Mesenchymal stem cell (in vitro differentiated cells and primary cell): ENCODE results near the gene MCCD1.
A peak's percentile ranks its signal among the peaks of the same experiment; 100 is the strongest.
"Not testable (repeated sequence)": the region's sequence is repeated elsewhere in the genome, so short reads cannot be mapped to it uniquely, and the experiment has no call there.

Experiments
- DNase-seq: peaks from one replicate; pipeline ENCODE4 v3.0.0-alpha.2; 2013
- H2AFZ ChIP-seq: one replicate; pipeline ENCODE4 v1.6.1; 2013; ENCODE audit warnings: low read depth, mild to moderate bottlenecking, control low read depth, inconsistent platforms, low read length, moderate library complexity
- H2AK5ac ChIP-seq: 2 replicates; pipeline ENCODE4 v1.6.1; 2013; ENCODE audit warnings: low read length, moderate library complexity, mild to moderate bottlenecking, inconsistent platforms; ENCODE audit not compliant: severe bottlenecking
- H2BK120ac ChIP-seq: one replicate; pipeline ENCODE4 v1.6.1; 2013; ENCODE audit warnings: low read depth, mild to moderate bottlenecking, inconsistent platforms, low read length, moderate library complexity
- H2BK12ac ChIP-seq, 2 experiments: one replicate each; pipeline ENCODE4 v1.6.1; 2013; ENCODE audit warnings: inconsistent platforms in 2 of 2, low read length in 2 of 2, mild to moderate bottlenecking in 2 of 2, moderate library complexity in 2 of 2, control low read depth in 1 of 2
- H2BK15ac ChIP-seq: one replicate; pipeline ENCODE4 v1.6.1; 2013; ENCODE audit warnings: mild to moderate bottlenecking, low read depth, inconsistent platforms; ENCODE audit not compliant: poor library complexity, severe bottlenecking
- H2BK5ac ChIP-seq: 2 replicates; pipeline ENCODE4 v1.6.1; 2013; ENCODE audit warnings: low read depth, mild to moderate bottlenecking, low read length, control low read depth, inconsistent platforms; ENCODE audit not compliant: poor library complexity, severe bottlenecking
- H3K14ac ChIP-seq, 2 experiments: one replicate each; pipeline ENCODE4 v1.6.1; 2013; ENCODE audit warnings: inconsistent platforms in 2 of 2, low read length in 2 of 2, control low read depth in 1 of 2, mild to moderate bottlenecking in 1 of 2, moderate library complexity in 1 of 2
- H3K18ac ChIP-seq, 2 experiments: one replicate each; pipeline ENCODE4 v1.6.1; 2013; ENCODE audit warnings: inconsistent platforms in 2 of 2, low read length in 2 of 2, control low read depth in 1 of 2, low read depth in 1 of 2, mild to moderate bottlenecking in 1 of 2
- H3K23ac ChIP-seq, 2 experiments: one replicate each; pipeline ENCODE4 v1.6.1; 2013; ENCODE audit warnings: inconsistent platforms in 2 of 2, low read length in 2 of 2, mild to moderate bottlenecking in 2 of 2, moderate library complexity in 2 of 2, control low read depth in 1 of 2
- H3K27ac ChIP-seq: 2 replicates; pipeline ENCODE4 v1.5.1; 2013; ENCODE audit warnings: mild to moderate bottlenecking, moderate library complexity, low read length, control low read depth, inconsistent platforms; ENCODE audit not compliant: poor library complexity, severe bottlenecking
- H3K27me3 ChIP-seq, 2 experiments: 2 replicates each; pipeline versions ENCODE4 v1.6.1 to v1.7.0; 2013; ENCODE audit warnings: low read length in 2 of 2, mild to moderate bottlenecking in 2 of 2, moderate library complexity in 2 of 2, control low read depth in 1 of 2, inconsistent platforms in 1 of 2; ENCODE audit not compliant: control insufficient read depth in 1 of 2, insufficient read depth in 1 of 2
- H3K36me3 ChIP-seq, 2 experiments: 2 replicates each; pipeline versions ENCODE4 v1.6.1 to v1.7.0; 2013; ENCODE audit warnings: low read length in 2 of 2, control low read depth in 1 of 2, inconsistent platforms in 1 of 2, low read depth in 1 of 2, mild to moderate bottlenecking in 1 of 2; ENCODE audit not compliant: insufficient read depth in 2 of 2, control insufficient read depth in 1 of 2
- H3K4ac ChIP-seq, 2 experiments: one replicate each; pipeline ENCODE4 v1.6.1; 2013; ENCODE audit warnings: inconsistent platforms in 2 of 2, low read length in 2 of 2, mild to moderate bottlenecking in 2 of 2, moderate library complexity in 2 of 2, control low read depth in 1 of 2, low read depth in 1 of 2
- H3K4me1 ChIP-seq: 2 replicates; pipeline ENCODE4 v1.6.1; 2013; ENCODE audit warnings: low read depth, low read length, control low read depth; ENCODE audit not compliant: control insufficient read depth, insufficient read depth
- H3K4me2 ChIP-seq: 2 replicates; pipeline ENCODE4 v1.6.1; 2013; ENCODE audit warnings: low read length, mild to moderate bottlenecking, inconsistent platforms; ENCODE audit not compliant: poor library complexity, severe bottlenecking
- H3K4me3 ChIP-seq, 2 experiments: 2 replicates each; pipeline versions ENCODE4 v1.5.1 to v1.7.0; 2013; ENCODE audit warnings: low read length in 2 of 2, mild to moderate bottlenecking in 2 of 2, control low read depth in 1 of 2, low read depth in 1 of 2; ENCODE audit not compliant: insufficient read depth in 1 of 2
- H3K79me1 ChIP-seq: replicated peaks from 2 replicates; pipeline ENCODE4 v1.6.1; 2013; ENCODE audit warnings: mild to moderate bottlenecking, control low read depth, low read length, inconsistent platforms; ENCODE audit not compliant: poor library complexity, severe bottlenecking
- H3K9ac ChIP-seq: 2 replicates; pipeline ENCODE4 v1.7.0; 2013; ENCODE audit warnings: mild to moderate bottlenecking, low read length, moderate library complexity
- H3K9me3 ChIP-seq: 2 replicates; pipeline ENCODE4 v1.7.0; 2013; ENCODE audit warnings: mild to moderate bottlenecking, low read length; ENCODE audit not compliant: control insufficient read depth
- H4K8ac ChIP-seq: one replicate; pipeline ENCODE4 v1.6.1; 2013; ENCODE audit warnings: inconsistent platforms, mild to moderate bottlenecking, low read length, moderate library complexity
- H4K91ac ChIP-seq: one replicate; pipeline ENCODE4 v1.6.1; 2013; ENCODE audit warnings: mild to moderate bottlenecking, low read length, inconsistent platforms
- WGBS: methylation state at CpG from one replicate; pipeline ENCODE4 v1.1.7; 2013; ENCODE audit warnings: mixed read lengths; 5-methylcytosine and 5-hydroxymethylcytosine counted together

The MCCD1 gene

DNA sequence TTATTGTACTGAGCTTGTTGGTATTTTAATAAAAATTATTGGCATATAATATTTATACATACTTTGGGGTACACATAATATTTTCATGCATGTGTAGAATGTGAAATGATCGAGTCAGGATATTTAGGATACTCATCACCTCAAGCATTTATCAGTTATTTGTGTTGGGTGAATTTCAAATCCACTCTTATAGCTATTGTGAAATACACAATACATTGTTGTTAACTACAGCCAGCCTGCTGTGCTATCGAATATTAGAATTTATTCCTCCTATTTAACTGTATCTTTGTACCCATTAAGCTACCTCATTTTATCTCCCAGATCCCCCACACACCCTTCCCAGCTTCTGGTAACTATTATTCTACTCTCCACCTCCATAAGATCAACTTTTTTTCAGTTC is 45.4 kb upstream of the MCCD1 start:
- no peak overlapping the region for H2BK15ac ChIP-seq
- no peak overlapping the region for H2BK12ac ChIP-seq
- WGBS, result 60% methylated on average over 2 of the region's 2 CpGs
- peaks cover 4 to 16% of the 10 kb centered on the region in 2 experiments for H3K27me3 ChIP-seq
- H2BK120ac ChIP-seq, result no peak overlapping the region
- H3K18ac ChIP-seq, result no peak overlapping the region
- no peak overlapping the region for H2AK5ac ChIP-seq
- no peaks in the 10 kb centered on the region for H3K79me1 ChIP-seq
- H3K4me2 ChIP-seq, result no peak overlapping the region
- H4K91ac ChIP-seq, result no peak overlapping the region
- H2AFZ ChIP-seq, result no peak overlapping the region
- no peak overlapping the region for H3K14ac ChIP-seq
- no peak overlapping the region for H3K4me3 ChIP-seq
- no peaks in the 10 kb centered on the region for H3K4me1 ChIP-seq
- H3K9ac ChIP-seq, result no peak overlapping the region
- no peak overlapping the region for H3K27ac ChIP-seq
- no peaks in the 10 kb centered on the region for H3K9me3 ChIP-seq
- no peak overlapping the region for H2BK5ac ChIP-seq
- H3K4ac ChIP-seq, result no peak overlapping the region
- H3K23ac ChIP-seq, result no peak overlapping the region
- H3K36me3 ChIP-seq, result no peaks in the 10 kb centered on the region
- no peak overlapping the region for H4K8ac ChIP-seq
- no peak for DNase-seq

DNA sequence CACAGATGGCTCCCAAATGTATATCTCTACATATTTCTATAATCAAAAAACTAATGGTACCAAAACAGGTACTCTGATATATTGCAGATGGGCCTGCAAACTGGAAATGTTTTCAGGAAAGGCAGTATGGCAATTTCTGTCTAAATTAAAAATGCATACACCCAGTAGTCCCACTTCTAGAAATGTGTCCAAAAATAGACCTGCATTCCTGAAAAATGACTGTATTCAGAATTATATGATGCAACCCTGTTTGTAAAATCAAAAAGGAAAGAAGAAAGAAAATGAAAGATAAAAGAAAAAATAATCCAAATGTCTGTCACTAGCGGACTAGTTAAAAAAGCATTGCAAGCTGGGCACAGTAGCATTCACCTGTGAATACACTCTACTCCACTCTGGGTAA is 43.7 kb upstream of the MCCD1 start:
- H3K4me3 ChIP-seq, result no peak overlapping the region
- no peak overlapping the region for H3K4ac ChIP-seq
- H4K91ac ChIP-seq, result no peak overlapping the region
- 71% methylated on average over 1 of the region's 1 CpG for WGBS
- H3K18ac ChIP-seq, result no peak overlapping the region
- H2AK5ac ChIP-seq, result no peak overlapping the region
- H3K36me3 ChIP-seq, result no peaks in the 10 kb centered on the region
- peaks cover 0 to 5% of the 10 kb centered on the region in 2 experiments for H3K27me3 ChIP-seq
- H2BK15ac ChIP-seq, result no peak overlapping the region
- peak; percentile 3 for DNase-seq
- no peak overlapping the region for H2BK12ac ChIP-seq
- H3K4me1 ChIP-seq, result no peaks in the 10 kb centered on the region
- no peak overlapping the region for H3K27ac ChIP-seq
- H3K23ac ChIP-seq, result no peak overlapping the region
- H2AFZ ChIP-seq, result no peak overlapping the region
- peak overlapping the region; percentile 41 for H3K9ac ChIP-seq
- no peak overlapping the region for H3K4me2 ChIP-seq
- H4K8ac ChIP-seq, result no peak overlapping the region
- H3K79me1 ChIP-seq, result no peaks in the 10 kb centered on the region
- no peak overlapping the region for H2BK5ac ChIP-seq
- H2BK120ac ChIP-seq, result no peak overlapping the region
- H3K14ac ChIP-seq, result no peak overlapping the region
- H3K9me3 ChIP-seq, result no peaks in the 10 kb centered on the region

DNA sequence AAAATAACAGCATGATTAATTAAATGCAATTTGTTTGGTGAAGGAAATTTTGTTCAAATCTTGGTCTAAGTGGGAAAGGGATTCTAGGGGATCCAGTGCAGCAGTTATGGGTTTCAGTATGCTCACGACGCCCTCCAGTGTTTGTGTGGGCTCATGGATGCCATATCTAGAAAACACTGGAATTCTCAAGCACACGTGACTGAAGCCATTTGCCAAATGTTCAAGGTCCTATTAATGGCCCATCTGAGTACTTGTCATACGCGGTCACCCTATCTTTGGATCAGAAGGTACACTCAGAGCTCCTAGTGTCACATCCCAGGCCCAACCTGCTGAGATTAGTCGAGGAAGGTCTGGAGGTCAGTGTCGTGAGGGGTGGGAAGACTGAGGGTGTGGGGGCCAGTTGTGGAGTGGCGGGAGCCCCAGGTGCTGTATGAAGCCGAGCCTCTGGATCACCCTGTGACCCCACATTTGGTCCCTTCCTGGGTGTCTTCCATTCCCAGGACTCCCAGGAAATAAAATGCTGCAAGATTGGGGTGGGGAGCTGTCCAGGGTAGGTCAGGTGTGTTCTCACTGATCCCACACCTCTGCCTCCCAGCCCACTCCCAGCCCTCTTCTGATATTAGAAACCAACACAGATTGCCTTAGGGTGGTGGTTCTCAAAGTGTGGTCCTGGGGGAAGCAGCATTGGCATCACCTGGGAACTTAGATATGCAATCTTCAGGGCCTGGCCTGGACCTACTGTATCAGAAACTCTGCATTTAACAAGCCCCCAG is 42.5 kb upstream of the MCCD1 start:
- H3K79me1 ChIP-seq, H3K4me3 ChIP-seq, H3K23ac ChIP-seq, H3K4me1 ChIP-seq, H3K18ac ChIP-seq, H2AK5ac ChIP-seq, H3K27ac ChIP-seq, H3K36me3 ChIP-seq, H4K91ac ChIP-seq, H2AFZ ChIP-seq, H2BK15ac ChIP-seq, H3K27me3 ChIP-seq, H4K8ac ChIP-seq, H3K14ac ChIP-seq, H3K9me3 ChIP-seq, H2BK120ac ChIP-seq, H2BK12ac ChIP-seq, H3K9ac ChIP-seq, DNase-seq, H2BK5ac ChIP-seq, H3K4me2 ChIP-seq, H3K4ac ChIP-seq: not testable (repeated sequence)
- no CpG with 5 or more reads among the region's 9 CpGs for WGBS

DNA sequence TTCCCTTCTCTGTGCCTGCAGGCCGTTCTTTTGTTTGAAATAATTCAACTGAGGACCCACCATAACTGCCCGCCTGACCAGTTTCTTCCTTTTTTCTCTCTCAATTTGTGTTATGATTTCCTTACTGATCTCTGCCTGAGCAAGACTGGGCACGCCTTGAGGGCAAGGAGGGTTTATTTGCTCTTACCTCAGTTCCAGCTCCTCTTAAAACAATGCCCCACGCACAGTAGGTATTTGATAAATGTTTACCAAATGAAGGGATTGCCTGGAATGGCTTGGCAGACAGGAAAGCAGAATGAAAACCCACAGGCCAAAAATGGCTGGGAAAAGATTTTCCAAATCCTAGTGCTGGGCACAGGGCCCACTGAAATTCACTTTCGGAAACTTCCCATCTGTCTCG is 41.1 kb upstream of the MCCD1 start:
- not testable (repeated sequence) for H3K9me3 ChIP-seq, H3K18ac ChIP-seq, H2BK12ac ChIP-seq, H4K8ac ChIP-seq, H3K4ac ChIP-seq, H2BK5ac ChIP-seq, H2AK5ac ChIP-seq, H2AFZ ChIP-seq, H3K27me3 ChIP-seq, H3K23ac ChIP-seq, H3K27ac ChIP-seq, H3K14ac ChIP-seq, H3K4me3 ChIP-seq, H3K4me1 ChIP-seq, H3K36me3 ChIP-seq, H3K79me1 ChIP-seq, H3K4me2 ChIP-seq, H2BK15ac ChIP-seq, H3K9ac ChIP-seq, H2BK120ac ChIP-seq, H4K91ac ChIP-seq, DNase-seq
- WGBS, result 82% methylated on average over 4 of the region's 6 CpGs
